Measurements from ENCODE around the gene STARD8. TPM values are rescaled to one million over a fixed set of nuclear protein-coding genes. Genes with fewer than 3 reads are reported as not detected.
"Not testable (repeated sequence)": the region's sequence is repeated elsewhere in the genome, so short reads cannot be mapped to it uniquely, and the experiment has no call there.

Gene STARD8, protein sequence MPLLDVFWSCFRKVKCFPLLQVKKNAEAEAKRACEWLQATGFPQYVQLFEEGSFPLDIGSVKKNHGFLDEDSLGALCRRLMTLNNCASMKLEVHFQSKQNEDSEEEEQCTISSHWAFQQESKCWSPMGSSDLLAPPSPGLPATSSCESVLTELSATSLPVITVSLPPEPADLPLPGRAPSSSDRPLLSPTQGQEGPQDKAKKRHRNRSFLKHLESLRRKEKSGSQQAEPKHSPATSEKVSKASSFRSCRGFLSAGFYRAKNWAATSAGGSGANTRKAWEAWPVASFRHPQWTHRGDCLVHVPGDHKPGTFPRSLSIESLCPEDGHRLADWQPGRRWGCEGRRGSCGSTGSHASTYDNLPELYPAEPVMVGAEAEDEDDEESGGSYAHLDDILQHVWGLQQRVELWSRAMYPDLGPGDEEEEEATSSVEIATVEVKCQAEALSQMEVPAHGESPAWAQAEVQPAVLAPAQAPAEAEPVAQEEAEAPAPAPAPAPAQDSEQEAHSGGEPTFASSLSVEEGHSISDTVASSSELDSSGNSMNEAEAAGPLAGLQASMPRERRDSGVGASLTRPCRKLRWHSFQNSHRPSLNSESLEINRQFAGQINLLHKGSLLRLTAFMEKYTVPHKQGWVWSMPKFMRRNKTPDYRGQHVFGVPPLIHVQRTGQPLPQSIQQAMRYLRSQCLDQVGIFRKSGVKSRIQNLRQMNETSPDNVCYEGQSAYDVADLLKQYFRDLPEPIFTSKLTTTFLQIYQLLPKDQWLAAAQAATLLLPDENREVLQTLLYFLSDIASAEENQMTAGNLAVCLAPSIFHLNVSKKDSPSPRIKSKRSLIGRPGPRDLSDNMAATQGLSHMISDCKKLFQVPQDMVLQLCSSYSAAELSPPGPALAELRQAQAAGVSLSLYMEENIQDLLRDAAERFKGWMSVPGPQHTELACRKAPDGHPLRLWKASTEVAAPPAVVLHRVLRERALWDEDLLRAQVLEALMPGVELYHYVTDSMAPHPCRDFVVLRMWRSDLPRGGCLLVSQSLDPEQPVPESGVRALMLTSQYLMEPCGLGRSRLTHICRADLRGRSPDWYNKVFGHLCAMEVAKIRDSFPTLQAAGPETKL
- total RNA-seq (10 to 100 TPM; 10.2 to 12.2 (median 10.5) TPM), polyA plus RNA-seq (6.0 TPM)
- long read RNA-seq, donor 1, full-length matches to known transcripts, result 3 of 12 reads
- long read RNA-seq, donor 1, partial matches to known transcripts, result 5 of 12 reads
- long read RNA-seq, donor 1, other reads (novel, unspliced or antisense), result 4 of 12 reads
- long read RNA-seq, donor 2, full-length matches to known transcripts, result 4 of 9 reads
- long read RNA-seq, donor 2, partial matches to known transcripts, result 3 of 9 reads
- long read RNA-seq, donor 2, other reads (novel, unspliced or antisense), result 2 of 9 reads
- long read RNA-seq, donor 3, full-length matches to known transcripts, result 14 of 37 reads
- long read RNA-seq, donor 3, partial matches to known transcripts, result 13 of 37 reads
- long read RNA-seq, donor 3, other reads (novel, unspliced or antisense), result 10 of 37 reads
- long read RNA-seq, donor 4, full-length matches to known transcripts, result 5 of 8 reads
- long read RNA-seq, donor 4, partial matches to known transcripts, result 2 of 8 reads
- long read RNA-seq, donor 4, other reads (novel, unspliced or antisense), result 1 of 8 reads

DNA sequence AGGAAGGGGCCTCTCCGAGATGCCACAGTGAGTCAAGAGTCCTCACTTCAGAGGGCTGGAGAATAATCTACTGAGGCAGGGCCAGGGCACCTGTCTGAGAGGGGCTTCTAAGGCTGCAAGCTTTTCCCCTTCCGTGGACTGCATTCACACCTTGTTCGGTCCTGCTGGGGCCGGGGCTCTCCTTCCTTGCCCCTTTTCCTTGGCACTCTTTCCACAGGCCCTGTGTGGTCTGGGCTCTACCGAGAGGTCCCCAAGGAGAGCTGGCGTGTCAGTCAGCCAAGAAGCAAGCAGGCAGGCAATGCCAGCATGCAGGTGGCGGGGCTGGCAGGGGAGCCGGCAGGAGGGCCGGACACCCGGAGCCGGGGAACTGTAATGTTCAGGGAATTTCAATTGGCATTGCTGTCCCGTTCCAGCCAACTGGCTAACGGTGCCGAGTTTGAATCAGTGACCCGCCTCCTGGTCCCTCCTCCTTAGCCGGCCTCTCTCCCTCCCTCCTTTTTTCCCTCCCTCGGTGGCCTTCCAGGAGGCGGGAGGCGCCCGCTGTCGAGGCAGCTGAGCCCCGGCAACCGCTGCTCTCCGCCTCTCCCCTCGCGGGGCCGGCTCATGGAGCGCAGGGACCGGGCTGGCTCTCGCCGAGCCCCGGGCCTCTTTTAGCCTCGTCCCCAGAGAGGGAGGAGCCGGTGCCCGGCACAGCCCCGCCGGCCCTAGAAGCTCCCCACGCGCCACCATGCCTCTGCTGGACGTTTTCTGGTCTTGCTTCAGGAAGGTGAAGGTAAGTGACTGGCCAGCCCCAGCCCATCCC, at the start of gene STARD8:
STARD8 (plus strand) TSS at position 511 of the 802 bp plus-strand sequence; CDS start at position 728, 217 bp downstream.
- H3K4me3 ChIP-seq (ENCODE audit: low read length), result peak within 1 kb of the TSS; percentile 25
- no peaks in the 10 kb centered on the region for H3K27me3 ChIP-seq (ENCODE audit: control insufficient read depth, insufficient read depth)
- peak; percentile 52 to 73 (median 63) for DNase-seq
- intact Hi-C loops (cut with DNase I), result no loop called here
- peak; percentile 82 to 87 for ATAC-seq
- no peak within 1 kb of the TSS for H3K27ac ChIP-seq (ENCODE audit: low read length)
- 9% methylated on average over 40 of the region's 40 CpGs for WGBS
- peaks cover 2% of the 10 kb centered on the region for H3K4me1 ChIP-seq (ENCODE audit: control insufficient read depth, insufficient read depth, low read length)
- H3K9me3 ChIP-seq (ENCODE audit: control insufficient read depth, low read length), result no peaks in the 10 kb centered on the region

DNA sequence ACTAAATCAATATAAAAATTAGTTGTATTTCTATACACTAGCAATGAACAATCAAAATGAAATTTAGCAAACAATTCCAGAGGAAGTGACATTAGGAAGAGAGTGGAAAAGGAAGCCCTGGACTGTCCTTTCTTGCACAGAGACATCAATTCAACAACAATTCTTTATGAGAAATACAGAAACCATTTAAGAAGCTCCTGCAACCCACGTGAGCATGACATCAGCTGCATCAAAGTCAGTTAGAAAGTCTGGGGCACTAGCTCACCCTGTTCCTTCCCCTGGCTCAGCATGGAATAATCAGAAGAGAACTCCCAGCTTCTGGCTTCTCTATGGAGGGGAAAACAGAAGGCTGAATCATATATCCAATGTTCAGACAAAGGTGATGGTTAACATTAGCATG, 48.6 kb upstream of the STARD8 start:
- no peaks in the 10 kb centered on the region for H3K27me3 ChIP-seq (ENCODE audit: control insufficient read depth, insufficient read depth)
- no peaks in the 10 kb centered on the region for H3K4me1 ChIP-seq (ENCODE audit: control insufficient read depth, insufficient read depth, low read length)
- WGBS, result 21% methylated on average over 1 of the region's 1 CpG
- DNase-seq (no peak), ATAC-seq (no peak)
- intact Hi-C loops (cut with DNase I), result no loop called here
- H3K4me3 ChIP-seq (ENCODE audit: low read length), result no peak overlapping the region
- H3K27ac ChIP-seq (ENCODE audit: low read length), result no peak overlapping the region
- H3K9me3 ChIP-seq (ENCODE audit: control insufficient read depth, low read length), result no peaks in the 10 kb centered on the region

DNA sequence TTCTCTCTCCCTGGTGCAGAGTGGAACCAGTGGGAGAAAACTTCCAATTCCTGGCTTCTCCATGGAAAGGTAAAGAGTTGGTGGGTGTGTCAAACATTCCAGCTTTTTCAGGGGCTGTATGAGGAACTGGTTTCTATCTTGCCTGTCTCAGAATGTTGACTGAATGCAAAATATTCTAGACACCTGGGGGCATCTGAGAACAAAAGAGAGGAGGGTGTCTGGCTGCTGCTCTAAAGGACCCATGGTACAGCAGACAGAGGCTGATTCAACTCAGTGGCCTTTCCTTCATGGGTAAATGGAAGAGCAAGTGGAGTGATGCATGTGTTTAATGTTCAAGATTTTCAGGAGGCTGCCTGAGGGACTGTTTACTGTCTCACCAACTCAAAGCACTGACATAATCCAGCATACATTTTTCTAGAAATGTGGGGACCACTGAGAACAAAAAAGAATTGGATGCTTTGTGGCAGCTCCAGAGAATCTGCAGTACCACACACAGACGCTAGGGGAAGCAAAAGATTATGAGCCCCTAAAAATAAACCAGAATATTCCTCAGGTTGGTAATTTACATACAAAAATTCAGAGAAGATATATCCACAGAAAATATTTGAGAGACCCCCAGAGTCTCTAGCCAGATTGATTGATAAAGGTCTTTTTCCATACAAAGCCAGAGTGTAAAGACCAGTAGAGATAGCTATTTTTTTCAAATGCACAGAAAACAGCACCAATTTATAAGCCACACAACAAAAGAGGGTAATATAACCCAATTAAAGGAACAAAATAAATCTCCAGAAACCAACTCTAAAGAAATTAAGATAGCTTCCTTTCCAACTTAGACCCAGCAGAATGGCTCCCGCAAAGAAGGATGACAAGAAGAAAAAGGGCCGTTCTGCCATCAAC, 48.0 kb upstream of the STARD8 start:
- 67% methylated on average over 3 of the region's 3 CpGs for WGBS
- no peak for ATAC-seq
- intact Hi-C loops (cut with DNase I), result no loop called here
- no peaks in the 10 kb centered on the region for H3K9me3 ChIP-seq (ENCODE audit: control insufficient read depth, low read length)
- no peak overlapping the region for H3K27ac ChIP-seq (ENCODE audit: low read length)
- no peak for DNase-seq
- no peaks in the 10 kb centered on the region for H3K27me3 ChIP-seq (ENCODE audit: control insufficient read depth, insufficient read depth)
- no peak overlapping the region for H3K4me3 ChIP-seq (ENCODE audit: low read length)
- no peaks in the 10 kb centered on the region for H3K4me1 ChIP-seq (ENCODE audit: control insufficient read depth, insufficient read depth, low read length)

DNA sequence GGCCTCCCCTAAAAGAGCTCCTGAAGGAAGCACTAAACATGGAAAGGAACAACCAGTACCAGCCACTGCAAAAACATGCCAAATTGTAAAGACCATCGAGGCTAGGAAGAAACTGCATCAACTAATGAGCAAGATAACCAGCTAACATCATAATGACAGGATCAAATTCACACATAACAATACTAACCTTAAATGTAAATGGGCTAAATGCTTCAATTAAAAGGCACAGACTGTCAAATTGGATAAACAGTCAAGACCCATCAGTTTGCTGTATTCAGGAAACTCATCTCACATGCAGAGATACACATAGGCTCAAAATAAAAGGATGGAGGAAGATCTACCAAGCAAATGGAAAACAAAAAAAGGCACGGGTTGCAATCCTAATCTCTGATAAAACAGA, 43.2 kb upstream of the STARD8 start:
- H3K4me1 ChIP-seq (ENCODE audit: control insufficient read depth, insufficient read depth, low read length); H3K27ac ChIP-seq (ENCODE audit: low read length); H3K4me3 ChIP-seq (ENCODE audit: low read length); DNase-seq; H3K27me3 ChIP-seq (ENCODE audit: control insufficient read depth, insufficient read depth); intact Hi-C loops (cut with DNase I); H3K9me3 ChIP-seq (ENCODE audit: control insufficient read depth, low read length); ATAC-seq: not testable (repeated sequence)
- WGBS, result 73% methylated on average over 2 of the region's 2 CpGs

DNA sequence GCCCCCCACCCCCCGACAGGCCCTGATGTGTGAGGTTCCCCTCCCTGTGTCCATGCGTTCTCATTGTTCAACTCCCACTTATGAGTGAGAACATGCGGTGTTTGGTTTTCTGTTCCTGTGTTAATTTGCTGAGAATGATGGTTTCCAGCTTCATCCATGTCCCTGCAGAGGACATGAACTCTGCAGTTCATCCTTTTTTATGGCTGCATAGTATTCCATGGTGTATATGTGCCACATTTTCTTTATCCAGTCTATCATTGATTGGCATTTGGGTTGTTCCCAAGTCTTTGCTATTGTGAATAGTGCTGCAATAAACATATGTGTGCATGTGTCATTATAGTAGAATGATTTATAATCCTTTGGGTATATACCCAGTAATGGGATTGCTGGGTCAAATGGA, 32.7 kb upstream of the STARD8 start:
- intact Hi-C loops (cut with DNase I); DNase-seq; H3K9me3 ChIP-seq (ENCODE audit: control insufficient read depth, low read length); ATAC-seq; H3K4me1 ChIP-seq (ENCODE audit: control insufficient read depth, insufficient read depth, low read length); H3K27me3 ChIP-seq (ENCODE audit: control insufficient read depth, insufficient read depth); H3K27ac ChIP-seq (ENCODE audit: low read length); H3K4me3 ChIP-seq (ENCODE audit: low read length): not testable (repeated sequence)
- WGBS, result 88% methylated on average over 3 of the region's 3 CpGs

DNA sequence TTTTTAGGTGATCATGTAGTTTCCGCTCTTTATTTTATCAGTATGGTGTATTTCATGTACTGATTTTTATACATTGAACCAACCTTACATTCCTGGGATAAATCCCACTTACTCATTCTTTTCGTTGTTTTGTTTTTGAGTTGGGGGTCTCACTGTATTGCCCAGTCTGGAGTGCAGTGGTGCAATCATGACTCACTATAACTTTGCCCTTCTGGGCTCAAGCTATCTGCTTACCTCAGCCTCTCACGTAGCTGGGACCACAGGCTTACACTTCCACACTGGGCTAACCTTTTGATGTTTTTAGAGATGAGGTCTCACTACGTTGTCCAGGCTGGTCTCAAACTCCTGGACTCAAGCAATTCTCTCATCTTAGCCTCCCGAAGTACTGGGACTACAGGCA, 19.5 kb upstream of the STARD8 start:
- WGBS, result 93% methylated on average over 5 of the region's 5 CpGs
- Histone ChIP-seq H3K4me3 (ENCODE audit: low read length) (no peak overlapping the region), H3K9me3 (ENCODE audit: control insufficient read depth, low read length) (no peaks in the 10 kb centered on the region), H3K4me1 (ENCODE audit: control insufficient read depth, insufficient read depth, low read length) (no peaks in the 10 kb centered on the region), H3K27ac (ENCODE audit: low read length) (no peak overlapping the region), H3K27me3 (ENCODE audit: control insufficient read depth, insufficient read depth) (no peaks in the 10 kb centered on the region)
- DNase-seq (no peak), ATAC-seq (no peak)
- intact Hi-C loops (cut with DNase I), result no loop called here

DNA sequence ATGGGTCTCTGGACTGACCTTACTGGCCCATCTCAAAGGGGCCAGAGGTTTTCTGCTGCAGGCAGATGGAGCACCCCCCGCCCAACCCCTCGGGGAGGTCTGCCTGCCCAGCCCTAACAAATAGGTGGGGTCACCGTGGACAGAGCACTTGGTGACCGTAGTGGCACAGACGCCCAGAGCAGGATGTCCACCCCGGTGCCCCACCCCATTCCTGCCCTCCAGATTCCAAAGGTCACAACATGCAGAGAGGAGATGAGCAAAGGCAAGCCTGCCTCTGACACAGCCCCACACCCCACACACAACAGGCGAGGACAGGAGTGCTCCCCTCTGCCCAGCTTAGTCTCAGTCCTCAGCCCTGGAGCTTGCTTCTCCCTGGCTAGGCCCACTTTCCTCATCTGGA, 17.5 kb upstream of the STARD8 start:
- H3K9me3 ChIP-seq (ENCODE audit: control insufficient read depth, low read length); intact Hi-C loops (cut with DNase I); H3K27me3 ChIP-seq (ENCODE audit: control insufficient read depth, insufficient read depth); ATAC-seq; DNase-seq; H3K4me1 ChIP-seq (ENCODE audit: control insufficient read depth, insufficient read depth, low read length); H3K27ac ChIP-seq (ENCODE audit: low read length); H3K4me3 ChIP-seq (ENCODE audit: low read length): not testable (repeated sequence)
- 79% methylated on average over 5 of the region's 7 CpGs for WGBS

DNA sequence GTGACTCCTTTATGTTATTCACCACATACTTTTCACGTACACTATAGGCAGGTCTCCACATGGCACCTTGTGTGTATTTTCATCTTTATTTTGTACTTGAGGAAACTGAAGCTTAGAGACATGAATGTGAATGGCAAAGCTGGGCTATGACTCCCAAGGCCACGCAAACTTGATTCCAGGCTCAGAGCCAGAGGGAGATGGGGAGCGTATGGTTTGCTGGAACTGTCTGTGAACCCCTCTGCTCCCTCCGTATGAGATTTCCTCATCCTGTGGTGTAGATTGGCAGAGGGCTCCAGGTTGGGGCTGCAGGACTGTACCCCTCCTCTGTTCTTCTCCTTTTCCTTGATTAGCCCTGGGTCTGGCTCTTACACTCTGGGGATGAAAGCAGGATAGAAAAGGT, 16.1 kb upstream of the STARD8 start:
- H3K4me1 ChIP-seq (ENCODE audit: control insufficient read depth, insufficient read depth, low read length), result no peaks in the 10 kb centered on the region
- no peaks in the 10 kb centered on the region for H3K9me3 ChIP-seq (ENCODE audit: control insufficient read depth, low read length)
- DNase-seq (no peak), ATAC-seq (no peak)
- WGBS, result 64% methylated on average over 4 of the region's 4 CpGs
- no peaks in the 10 kb centered on the region for H3K27me3 ChIP-seq (ENCODE audit: control insufficient read depth, insufficient read depth)
- H3K4me3 ChIP-seq (ENCODE audit: low read length), result no peak overlapping the region
- H3K27ac ChIP-seq (ENCODE audit: low read length), result no peak overlapping the region
- intact Hi-C loops (cut with DNase I), result no loop called here

DNA sequence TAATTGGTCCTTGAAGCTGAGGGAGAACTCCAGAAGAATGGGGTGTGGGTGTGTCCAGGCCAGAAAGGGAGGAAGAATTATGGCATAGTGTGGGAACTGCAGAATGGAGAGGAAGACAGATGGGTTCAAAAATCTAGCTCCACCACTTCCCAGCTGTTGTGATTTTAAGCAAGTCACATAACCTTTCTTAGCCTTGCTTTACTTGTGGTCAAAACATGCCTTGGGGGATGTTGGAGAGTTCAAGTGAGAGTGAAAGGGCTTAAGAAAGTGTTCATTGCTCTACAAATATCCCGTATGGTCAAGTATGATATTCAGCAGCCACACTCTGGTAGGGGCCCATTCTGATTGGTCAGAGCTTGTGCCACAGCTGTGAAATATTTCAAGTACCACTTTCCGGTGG, 15.0 kb upstream of the STARD8 start:
- DNase-seq (no peak), ATAC-seq (no peak)
- Histone ChIP-seq H3K9me3 (ENCODE audit: control insufficient read depth, low read length) (no peaks in the 10 kb centered on the region), H3K4me1 (ENCODE audit: control insufficient read depth, insufficient read depth, low read length) (no peaks in the 10 kb centered on the region), H3K27ac (ENCODE audit: low read length) (no peak overlapping the region), H3K4me3 (ENCODE audit: low read length) (no peak overlapping the region), H3K27me3 (ENCODE audit: control insufficient read depth, insufficient read depth) (no peaks in the 10 kb centered on the region)
- intact Hi-C loops (cut with DNase I), result no loop called here
- WGBS, result 89% methylated on average over 2 of the region's 2 CpGs

Measured in right cardiac atrium (tissue), 5 donors.